GM19240 (cell line): Measurements from ENCODE around the gene USP17L15.
"Not testable (repeated sequence)": the region's sequence is repeated elsewhere in the genome, so short reads cannot be mapped to it uniquely, and the experiment has no call there.

Source experiments
- DNase-seq: peaks from one replicate; pipeline ENCODE4 v3.0.0; 2011; ENCODE audit warnings: low spot score; ENCODE audit not compliant: insufficient read length

USP17L15 gene, protein sequence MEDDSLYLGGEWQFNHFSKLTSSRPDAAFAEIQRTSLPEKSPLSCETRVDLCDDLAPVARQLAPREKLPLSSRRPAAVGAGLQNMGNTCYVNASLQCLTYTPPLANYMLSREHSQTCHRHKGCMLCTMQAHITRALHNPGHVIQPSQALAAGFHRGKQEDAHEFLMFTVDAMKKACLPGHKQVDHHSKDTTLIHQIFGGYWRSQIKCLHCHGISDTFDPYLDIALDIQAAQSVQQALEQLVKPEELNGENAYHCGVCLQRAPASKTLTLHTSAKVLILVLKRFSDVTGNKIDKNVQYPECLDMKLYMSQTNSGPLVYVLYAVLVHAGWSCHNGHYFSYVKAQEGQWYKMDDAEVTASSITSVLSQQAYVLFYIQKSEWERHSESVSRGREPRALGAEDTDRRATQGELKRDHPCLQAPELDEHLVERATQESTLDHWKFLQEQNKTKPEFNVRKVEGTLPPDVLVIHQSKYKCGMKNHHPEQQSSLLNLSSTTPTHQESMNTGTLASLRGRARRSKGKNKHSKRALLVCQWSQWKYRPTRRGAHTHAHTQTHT

DNA sequence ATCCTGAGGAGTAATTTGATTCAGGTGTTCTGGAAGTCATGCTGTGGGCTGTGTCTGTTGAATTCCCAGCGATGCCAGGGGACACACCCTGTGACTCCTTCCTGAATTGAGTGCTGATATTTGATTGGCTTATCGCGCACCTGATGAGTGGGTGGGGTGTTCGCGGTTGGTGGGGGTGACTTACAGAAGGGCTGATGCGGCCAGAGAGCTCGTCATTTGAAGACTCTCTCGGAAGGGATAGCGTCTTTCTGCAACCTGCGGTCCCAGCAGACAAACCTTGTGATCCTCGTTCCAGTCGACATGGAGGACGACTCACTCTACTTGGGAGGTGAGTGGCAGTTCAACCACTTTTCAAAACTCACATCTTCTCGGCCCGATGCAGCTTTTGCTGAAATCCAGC lies at the start of gene USP17L15:
Gene USP17L15 (plus strand): TSS at position 301 of the 400 bp plus-strand sequence. CDS start 0 bp downstream, at position 301.
- DNase-seq = not testable (repeated sequence)

- not testable (repeated sequence) for DNase-seq
Measured at GRCh38 chr4:9210357-9210756, 23.8 kb upstream of the USP17L15 start, which contains the start of gene USP17L10. USP17L10 (plus strand) TSS chr4:9210657; CDS start chr4:9210657, 0 bp downstream.

- not testable (repeated sequence) for DNase-seq
Measured at GRCh38 chr4:9214701-9215100, 19.5 kb upstream of the USP17L15 start.

GRCh38 chr4:9215105-9215504 lies 19.1 kb upstream of the USP17L15 start, which contains the start of gene USP17L11:
USP17L11 (plus strand) TSS chr4:9215405; CDS start chr4:9215405, 0 bp downstream.
- not testable (repeated sequence) for DNase-seq

DNA sequence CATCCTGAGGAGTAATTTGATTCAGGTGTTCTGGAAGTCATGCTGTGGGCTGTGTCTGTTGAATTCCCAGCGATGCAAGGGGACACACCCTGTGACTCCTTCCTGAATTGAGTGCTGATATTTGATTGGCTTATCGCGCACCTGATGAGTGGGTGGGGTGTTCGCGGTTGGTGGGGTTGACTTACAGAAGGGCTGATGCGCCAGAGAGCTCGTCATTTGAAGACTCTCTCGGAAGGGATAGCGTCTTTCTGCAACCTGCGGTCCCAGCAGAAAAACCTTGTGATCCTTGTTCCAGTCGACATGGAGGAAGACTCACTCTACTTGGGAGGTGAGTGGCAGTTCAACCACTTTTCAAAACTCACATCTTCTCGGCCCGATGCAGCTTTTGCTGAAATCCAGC lies 14.3 kb upstream of the USP17L15 start, which contains the start of gene USP17L12:
Gene USP17L12 (plus strand): TSS at position 301 of the 400 bp plus-strand sequence. CDS start 0 bp downstream, at position 301.
- DNase-seq = not testable (repeated sequence)

- not testable (repeated sequence) for DNase-seq
Measured at GRCh38 chr4:9224596-9224995, 9.6 kb upstream of the USP17L15 start, which contains the start of gene USP17L13. USP17L13 (plus strand) TSS chr4:9224896; CDS start chr4:9224896, 0 bp downstream.

GRCh38 chr4:9230249-9230648 lies 3.9 kb upstream of the USP17L15 start:
- DNase-seq = not testable (repeated sequence)

DNA sequence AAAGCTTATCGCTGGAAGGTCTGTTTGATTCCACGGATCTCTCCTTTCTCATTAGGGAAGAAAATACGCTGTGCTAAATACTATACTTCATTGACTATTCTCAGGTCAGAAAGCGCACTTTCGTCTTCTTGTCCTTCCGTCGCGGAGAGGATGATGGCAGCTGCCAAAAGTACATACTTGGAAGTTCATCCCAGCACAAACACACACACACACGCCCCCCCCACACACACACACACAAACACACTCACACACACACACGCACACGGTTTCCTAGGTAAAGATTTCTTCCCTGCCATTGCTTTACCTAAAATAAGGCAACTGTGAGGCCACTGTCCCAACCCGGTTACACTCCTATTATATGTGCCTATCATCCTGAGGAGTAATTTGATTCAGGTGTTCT lies 4.3 kb downstream of the USP17L15 start:
- DNase-seq = not testable (repeated sequence)

GRCh38 chr4:9243579-9243978 lies 9.4 kb downstream of the USP17L15 start, which contains the start of gene USP17L17:
USP17L17 (plus strand) TSS chr4:9243879; CDS start chr4:9243879, 0 bp downstream.
- not testable (repeated sequence) for DNase-seq

DNA sequence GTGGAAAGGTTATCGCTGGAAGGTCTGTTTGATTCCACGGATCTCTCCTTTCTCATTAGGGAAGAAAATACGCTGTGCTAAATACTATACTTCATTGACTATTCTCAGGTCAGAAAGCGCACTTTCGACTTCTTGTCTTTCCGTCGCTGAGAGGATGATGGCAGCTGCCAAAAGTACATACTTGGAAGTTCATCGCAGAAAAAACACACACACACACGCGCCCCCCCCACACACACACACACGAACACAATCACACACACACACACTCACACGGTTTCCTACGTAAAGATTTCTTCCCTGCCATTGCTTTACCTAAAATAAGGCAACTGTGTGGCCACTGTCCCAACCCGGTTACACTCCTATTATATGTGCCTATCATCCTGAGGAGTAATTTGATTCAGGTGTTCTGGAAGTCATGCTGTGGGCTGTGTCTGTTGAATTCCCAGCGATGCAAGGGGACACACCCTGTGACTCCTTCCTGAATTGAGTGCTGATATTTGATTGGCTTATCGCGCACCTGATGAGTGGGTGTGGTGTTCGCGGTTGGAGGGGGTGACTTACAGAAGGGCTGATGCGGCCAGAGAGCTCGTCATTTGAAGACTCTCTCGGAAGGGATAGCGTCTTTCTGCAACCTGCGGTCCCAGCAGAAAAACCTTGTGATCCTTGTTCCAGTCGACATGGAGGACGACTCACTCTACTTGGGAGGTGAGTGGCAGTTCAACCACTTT lies 13.9 kb downstream of the USP17L15 start, which contains the start of gene USP17L18:
Gene USP17L18 (plus strand): TSS at position 678 of the 728 bp plus-strand sequence. CDS start 0 bp downstream, at position 678.
- DNase-seq = not testable (repeated sequence)

DNA sequence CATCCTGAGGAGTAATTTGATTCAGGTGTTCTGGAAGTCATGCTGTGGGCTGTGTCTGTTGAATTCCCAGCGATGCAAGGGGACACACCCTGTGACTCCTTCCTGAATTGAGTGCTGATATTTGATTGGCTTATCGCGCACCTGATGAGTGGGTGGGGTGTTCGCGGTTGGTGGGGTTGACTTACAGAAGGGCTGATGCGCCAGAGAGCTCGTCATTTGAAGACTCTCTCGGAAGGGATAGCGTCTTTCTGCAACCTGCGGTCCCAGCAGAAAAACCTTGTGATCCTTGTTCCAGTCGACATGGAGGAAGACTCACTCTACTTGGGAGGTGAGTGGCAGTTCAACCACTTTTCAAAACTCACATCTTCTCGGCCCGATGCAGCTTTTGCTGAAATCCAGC lies 18.9 kb downstream of the USP17L15 start, which contains the start of gene USP17L19:
Gene USP17L19 (plus strand): TSS at position 301 of the 400 bp plus-strand sequence. CDS start 0 bp downstream, at position 301.
- DNase-seq = not testable (repeated sequence)

DNA sequence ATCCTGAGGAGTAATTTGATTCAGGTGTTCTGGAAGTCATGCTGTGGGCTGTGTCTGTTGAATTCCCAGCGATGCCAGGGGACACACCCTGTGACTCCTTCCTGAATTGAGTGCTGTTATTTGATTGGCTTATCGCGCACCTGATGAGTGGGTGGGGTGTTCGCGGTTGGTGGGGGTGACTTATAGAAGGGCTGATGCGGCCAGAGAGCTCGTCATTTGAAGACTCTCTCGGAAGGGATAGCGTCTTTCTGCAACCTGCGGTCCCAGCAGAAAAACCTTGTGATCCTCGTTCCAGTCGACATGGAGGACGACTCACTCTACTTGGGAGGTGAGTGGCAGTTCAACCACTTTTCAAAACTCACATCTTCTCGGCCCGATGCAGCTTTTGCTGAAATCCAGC lies 23.6 kb downstream of the USP17L15 start, which contains the start of gene USP17L20:
Gene USP17L20 (plus strand): TSS at position 301 of the 400 bp plus-strand sequence. CDS start 0 bp downstream, at position 301.
- DNase-seq = not testable (repeated sequence)

GRCh38 chr4:9262572-9262971 lies 28.4 kb downstream of the USP17L15 start, which contains the start of gene USP17L21:
USP17L21 (plus strand) TSS chr4:9262872; CDS start chr4:9262872, 0 bp downstream.
- not testable (repeated sequence) for DNase-seq

GRCh38 chr4:9267319-9267718 lies 33.1 kb downstream of the USP17L15 start, which contains the start of gene USP17L22:
USP17L22 (plus strand) TSS chr4:9267619; CDS start chr4:9267619, 0 bp downstream.
- not testable (repeated sequence) for DNase-seq

GRCh38 chr4:9271719-9272118 lies 37.5 kb downstream of the USP17L15 start:
- not testable (repeated sequence) for DNase-seq
